GM20000 (cell line): Measurements from ENCODE around the gene VIPR2.

Source experiments
- DNase-seq: peaks from one replicate; pipeline ENCODE4 v3.0.0; 2012; ENCODE audit warnings: low spot score
- TF ChIP-seq, protein P1 (sequence below): IDR thresholded peaks from 2 replicates; pipeline ENCODE4 v1.5.1; 2012; ENCODE audit warnings: mild to moderate bottlenecking, control low read depth; ENCODE audit errors: extremely low read depth, missing control alignments

Gene VIPR2

DNA sequence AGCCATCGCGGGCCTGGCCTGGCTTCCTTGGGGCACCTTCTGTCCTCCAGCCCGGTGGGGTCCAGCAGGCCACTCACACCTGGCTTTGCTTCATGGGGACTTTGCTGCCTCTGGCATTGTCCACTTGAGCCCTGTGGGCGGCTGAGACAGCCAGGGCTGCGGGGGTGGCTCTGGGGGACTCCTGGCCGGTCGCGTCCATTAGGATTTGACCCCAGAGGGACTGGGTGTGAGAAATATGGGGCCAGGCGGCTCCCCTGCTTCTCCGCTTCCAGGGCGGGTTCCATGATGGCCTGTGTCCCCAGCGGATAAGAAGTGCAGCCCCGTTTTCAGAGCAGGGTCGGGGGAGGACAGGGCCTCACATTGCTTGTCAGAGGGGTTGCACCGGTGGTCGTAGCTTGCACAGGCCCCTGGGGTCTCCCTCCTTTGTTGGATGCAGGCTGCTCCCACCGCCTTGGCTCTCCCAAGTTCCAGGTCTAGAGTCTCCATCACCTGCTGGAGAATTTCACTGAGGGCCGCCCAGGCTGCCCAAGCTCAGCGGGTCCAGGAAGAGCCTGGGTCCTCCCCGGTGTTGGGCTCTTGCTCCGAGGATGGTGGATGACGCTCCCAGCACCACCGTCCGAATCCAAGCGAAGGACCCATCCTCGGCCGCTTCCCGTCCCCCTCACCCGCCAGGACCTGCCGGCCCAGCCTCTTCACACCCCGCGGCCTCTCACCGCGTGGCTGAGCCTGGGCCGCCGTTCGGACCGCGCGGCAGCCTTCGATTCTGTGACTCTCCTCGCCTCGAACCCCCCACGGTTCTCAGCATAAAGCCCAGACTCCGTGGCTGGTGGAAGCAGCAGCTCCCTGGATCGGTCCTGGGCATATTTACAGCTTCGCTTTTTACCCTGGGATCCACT lies 148.2 kb downstream of the VIPR2 start:
- TF ChIP-seq, protein P1, sequence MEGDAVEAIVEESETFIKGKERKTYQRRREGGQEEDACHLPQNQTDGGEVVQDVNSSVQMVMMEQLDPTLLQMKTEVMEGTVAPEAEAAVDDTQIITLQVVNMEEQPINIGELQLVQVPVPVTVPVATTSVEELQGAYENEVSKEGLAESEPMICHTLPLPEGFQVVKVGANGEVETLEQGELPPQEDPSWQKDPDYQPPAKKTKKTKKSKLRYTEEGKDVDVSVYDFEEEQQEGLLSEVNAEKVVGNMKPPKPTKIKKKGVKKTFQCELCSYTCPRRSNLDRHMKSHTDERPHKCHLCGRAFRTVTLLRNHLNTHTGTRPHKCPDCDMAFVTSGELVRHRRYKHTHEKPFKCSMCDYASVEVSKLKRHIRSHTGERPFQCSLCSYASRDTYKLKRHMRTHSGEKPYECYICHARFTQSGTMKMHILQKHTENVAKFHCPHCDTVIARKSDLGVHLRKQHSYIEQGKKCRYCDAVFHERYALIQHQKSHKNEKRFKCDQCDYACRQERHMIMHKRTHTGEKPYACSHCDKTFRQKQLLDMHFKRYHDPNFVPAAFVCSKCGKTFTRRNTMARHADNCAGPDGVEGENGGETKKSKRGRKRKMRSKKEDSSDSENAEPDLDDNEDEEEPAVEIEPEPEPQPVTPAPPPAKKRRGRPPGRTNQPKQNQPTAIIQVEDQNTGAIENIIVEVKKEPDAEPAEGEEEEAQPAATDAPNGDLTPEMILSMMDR: no peak

DNA sequence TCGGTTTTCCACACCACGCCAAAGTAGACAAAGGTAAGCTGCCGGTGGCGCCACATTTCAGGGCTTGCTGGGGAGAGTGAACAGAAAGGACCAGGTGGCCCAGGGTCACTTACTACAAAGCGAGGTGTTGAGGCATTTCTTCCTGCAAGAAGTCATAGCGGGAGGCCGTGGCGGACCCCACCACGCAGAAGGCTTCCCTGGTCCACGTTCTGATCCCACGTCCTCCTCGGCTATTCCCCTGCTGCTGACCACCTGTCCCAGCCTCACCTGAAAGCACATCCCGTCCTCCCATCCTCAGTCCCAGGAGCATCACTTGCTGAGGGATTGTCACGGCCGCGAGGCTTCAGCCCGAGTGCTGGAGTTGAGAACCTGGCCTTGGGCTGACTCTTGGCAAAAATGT lies 149.2 kb downstream of the VIPR2 start:
- DNase-seq: no peak
- TF ChIP-seq, protein P1: no peak

More for the DNA sequence above, 148.2 kb downstream of the VIPR2 start:
- DNase-seq: no peak

DNA sequence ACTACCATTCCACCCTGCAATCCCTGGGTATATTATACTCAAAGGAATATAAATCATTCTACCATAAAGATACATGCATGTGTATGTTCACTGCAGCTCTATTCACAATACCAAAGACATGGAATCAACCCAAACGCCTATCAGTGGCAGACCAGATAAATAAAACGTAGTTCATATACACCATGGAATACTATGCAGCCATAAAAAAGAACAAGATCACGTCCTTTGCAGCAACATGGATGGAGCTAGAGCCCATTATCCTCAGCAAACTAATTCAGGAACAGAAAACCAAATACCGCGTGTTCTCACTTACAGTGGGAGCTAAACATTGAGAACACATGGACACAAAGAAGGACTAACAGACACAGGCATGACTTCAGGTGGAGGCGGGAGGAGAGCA lies 150.0 kb downstream of the VIPR2 start:
- TF ChIP-seq, protein P1: no peak
- no peak for DNase-seq

DNA sequence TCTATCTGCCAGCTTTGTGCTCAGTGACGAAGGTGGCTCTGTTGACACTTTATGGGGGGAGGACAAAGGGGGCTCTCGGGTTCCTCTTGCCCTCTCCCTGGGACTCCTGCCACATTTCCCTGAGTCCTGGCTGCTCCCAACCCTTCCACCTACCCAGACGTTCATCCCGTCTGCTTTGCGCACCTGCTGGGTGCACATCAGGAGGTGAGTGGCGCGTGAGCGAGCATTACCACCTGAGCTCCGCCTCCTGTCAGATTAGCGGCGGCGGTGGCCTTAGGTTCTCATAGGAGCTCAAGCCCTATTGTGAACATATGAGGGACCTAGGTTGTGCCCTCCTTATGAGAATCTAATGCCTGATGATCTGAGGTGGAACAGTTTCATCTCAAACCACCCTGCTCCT lies 151.1 kb downstream of the VIPR2 start:
- TF ChIP-seq, protein P1: no peak
- DNase-seq: no peak

DNA sequence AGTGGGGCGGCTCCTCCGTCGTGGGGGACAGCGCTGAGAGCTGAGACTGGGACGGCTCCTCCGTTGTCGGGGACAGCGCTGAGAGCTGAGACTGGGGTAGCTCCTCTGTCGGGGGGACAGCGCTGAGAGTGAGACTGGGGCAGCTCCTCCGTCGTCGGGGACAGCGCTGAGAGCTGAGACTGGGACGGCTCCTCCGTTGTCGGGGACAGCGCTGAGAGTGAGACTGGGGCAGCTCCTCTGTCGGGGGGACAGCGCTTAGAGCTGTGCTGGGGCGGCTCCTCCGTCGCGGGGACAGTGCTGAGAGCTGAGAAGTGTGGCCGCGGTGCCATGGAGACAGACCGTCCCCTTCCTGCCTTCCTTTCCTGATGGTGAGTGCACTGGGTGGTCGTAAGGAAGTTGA lies 151.9 kb downstream of the VIPR2 start:
- DNase-seq: no peak
- TF ChIP-seq, protein P1: no peak

DNA sequence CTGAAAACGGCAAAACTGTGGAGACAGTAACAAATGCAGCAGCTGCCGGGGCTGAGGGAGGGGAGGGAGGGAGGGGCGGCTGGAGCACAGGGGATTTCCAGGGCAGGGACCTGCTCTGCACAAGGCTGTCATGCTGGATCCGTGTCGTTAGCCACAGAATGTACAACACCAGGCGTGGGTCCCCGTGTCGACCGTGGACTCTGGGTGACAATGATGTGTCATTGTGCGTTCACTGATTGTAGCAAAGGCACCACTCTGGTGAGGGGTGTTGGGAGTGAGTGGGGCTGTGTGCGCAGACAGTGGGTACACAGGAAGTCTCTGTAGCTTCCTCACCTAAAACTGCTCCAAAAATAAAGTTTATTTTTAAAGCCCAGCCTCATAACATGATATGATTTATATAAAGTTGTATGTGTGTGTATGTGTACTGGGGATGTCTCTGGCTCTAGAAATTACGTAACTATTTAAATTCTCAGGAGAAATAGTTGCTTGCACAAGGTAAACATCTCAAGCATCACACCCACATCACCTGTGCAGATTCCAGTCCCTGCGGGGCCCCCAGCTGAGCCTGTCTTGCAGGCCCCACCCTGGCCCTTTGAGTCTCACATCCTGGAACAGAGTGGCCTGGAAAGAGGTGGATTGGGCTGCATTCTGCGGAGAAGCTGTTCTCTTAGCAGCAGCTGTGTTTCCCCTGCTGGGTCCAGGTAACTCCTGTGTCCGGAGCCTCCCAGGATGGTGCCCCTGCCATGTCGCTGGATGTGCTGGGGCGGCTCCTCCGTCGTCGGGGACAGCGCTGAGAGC lies 152.6 kb downstream of the VIPR2 start:
- TF ChIP-seq, protein P1: no peak
- no peak for DNase-seq

DNA sequence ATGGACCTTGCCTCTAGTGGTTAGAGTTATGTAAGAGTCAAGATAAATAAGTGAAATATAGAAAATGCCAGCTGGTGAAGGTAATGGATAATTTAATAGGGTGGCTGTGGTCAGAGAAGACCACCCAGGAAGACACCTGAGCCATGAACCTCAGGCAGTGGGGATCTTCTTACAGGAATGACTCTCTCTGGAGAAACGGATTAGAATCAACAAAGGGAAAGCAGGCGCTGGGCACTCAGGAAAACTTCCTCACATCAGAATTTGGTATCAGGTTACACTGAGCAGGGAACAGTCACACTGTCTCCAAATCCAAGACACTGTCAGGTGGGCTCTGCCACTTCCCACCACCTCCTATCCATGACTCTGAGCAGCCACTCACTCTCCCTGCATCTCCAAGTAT lies 155.7 kb downstream of the VIPR2 start:
- no peak for DNase-seq
- TF ChIP-seq, protein P1: no peak
